ENCODE measurements around the gene ATG9A.

ATG9A gene

GRCh38 chr2:219206328-219207133, 22.9 kb downstream of the ATG9A start, which contains the start of gene ZFAND2B:
Gene ZFAND2B, plus strand, starts transcription at chr2:219206782. Its CDS starts 206 bp downstream, at chr2:219206988.
- peak within 1 kb of the TSS; percentile 88 for H3K4me2 ChIP-seq (ENCODE audit: low read depth, low read length)
- no peaks in the 10 kb centered on the region for H3K9me3 ChIP-seq (replicated peaks; ENCODE audit: insufficient read depth, low read length)
- peak within 1 kb of the TSS; percentile 79 for H3K27ac ChIP-seq (ENCODE audit: low read length)
- H3K4me1 ChIP-seq (ENCODE audit: low read length) = peaks cover 10% of the 10 kb centered on the region; the same call in 1 of the 2 replicates
- TF ChIP-seq CTCF (IDR thresholded peaks at IDR 0.05; ENCODE audit: low read length) (no peak), EZH2 (optimal IDR thresholded peaks at IDR 0.05; ENCODE audit: low read depth, low read length) (no peak), EZH2phosphoT487 (IDR thresholded peaks at IDR 0.05; ENCODE audit: low read length) (no peak)
- H3K9ac ChIP-seq (ENCODE audit: low read length) = peak within 1 kb of the TSS; percentile 81
- no peaks in the 10 kb centered on the region for H3K9me2 ChIP-seq (replicated peaks; ENCODE audit: insufficient read depth, low read length)
- H3K4me3 ChIP-seq (ENCODE audit: low read length) = peak within 1 kb of the TSS; percentile 84
- peaks cover 13% of the 10 kb centered on the region for H3F3A ChIP-seq (ENCODE audit: insufficient read depth, low read length)
- no peaks in the 10 kb centered on the region for H4K20me1 ChIP-seq (ENCODE audit: insufficient read depth, low read length)
- H3K27me3 ChIP-seq (replicated peaks; ENCODE audit: insufficient read depth, low read length) = no peaks in the 10 kb centered on the region
- no peaks in the 10 kb centered on the region for H3K36me3 ChIP-seq (replicated peaks; ENCODE audit: insufficient read depth, low read length)
- H2AFZ ChIP-seq (ENCODE audit: low read length) = peak within 1 kb of the TSS; percentile 82
- peak; percentile 96 for DNase-seq
- H3K79me2 ChIP-seq (ENCODE audit: low read length) = peaks cover 12% of the 10 kb centered on the region; the same call in 1 of the 2 replicates

- Histone ChIP-seq H3K27ac (ENCODE audit: low read length) (peak overlapping the region; percentile 79; the same call in 1 of the 2 replicates), H4K20me1 (ENCODE audit: insufficient read depth, low read length) (no peaks in the 10 kb centered on the region), H3F3A (ENCODE audit: insufficient read depth, low read length) (peaks cover 13% of the 10 kb centered on the region), H3K79me2 (ENCODE audit: low read length) (peaks cover 12% of the 10 kb centered on the region; the same call in 1 of the 2 replicates), H3K27me3 (replicated peaks; ENCODE audit: insufficient read depth, low read length) (no peaks in the 10 kb centered on the region), H3K9ac (ENCODE audit: low read length) (peak overlapping the region; percentile 78), H3K9me3 (replicated peaks; ENCODE audit: insufficient read depth, low read length) (no peaks in the 10 kb centered on the region), H3K9me2 (replicated peaks; ENCODE audit: insufficient read depth, low read length) (no peaks in the 10 kb centered on the region), H3K4me1 (ENCODE audit: low read length) (peaks cover 10% of the 10 kb centered on the region; the same call in 1 of the 2 replicates), H3K36me3 (replicated peaks; ENCODE audit: insufficient read depth, low read length) (no peaks in the 10 kb centered on the region), H3K4me2 (ENCODE audit: low read depth, low read length) (peak overlapping the region; percentile 70), H2AFZ (ENCODE audit: low read length) (peak overlapping the region; percentile 52), H3K4me3 (ENCODE audit: low read length) (peak overlapping the region; percentile 84)
- DNase-seq = no peak
- TF ChIP-seq EZH2 (optimal IDR thresholded peaks at IDR 0.05; ENCODE audit: low read depth, low read length) (no peak), CTCF (IDR thresholded peaks at IDR 0.05; ENCODE audit: low read length) (no peak), EZH2phosphoT487 (IDR thresholded peaks at IDR 0.05; ENCODE audit: low read length) (no peak)
These were observed 23.5 kb downstream of the ATG9A start for GRCh38 chr2:219205981-219206327.

DNA sequence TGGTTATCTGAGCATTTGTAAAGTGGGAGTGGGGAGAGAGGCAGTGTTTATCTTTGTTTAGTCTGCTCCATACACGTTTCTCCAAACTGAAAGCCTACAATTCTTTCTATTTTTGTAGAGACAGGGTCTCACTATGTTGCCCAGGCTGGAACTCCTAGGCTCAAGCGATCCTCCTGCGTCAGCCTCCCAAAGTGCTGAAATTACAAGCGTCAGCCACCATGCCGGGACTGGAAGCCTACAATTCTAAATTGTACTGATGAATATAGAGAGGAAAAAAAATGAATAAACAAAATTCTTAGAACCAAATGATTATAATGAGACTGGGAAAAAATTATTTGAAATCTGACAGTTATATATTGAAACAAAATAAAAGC, 24.3 kb downstream of the ATG9A start:
- Histone ChIP-seq H3K27me3 (replicated peaks; ENCODE audit: insufficient read depth, low read length) (no peaks in the 10 kb centered on the region), H3K4me1 (ENCODE audit: low read length) (peaks cover 10% of the 10 kb centered on the region; the same call in 1 of the 2 replicates), H3K4me3 (ENCODE audit: low read length) (no peak overlapping the region), H3K9me2 (replicated peaks; ENCODE audit: insufficient read depth, low read length) (no peaks in the 10 kb centered on the region), H2AFZ (ENCODE audit: low read length) (no peak overlapping the region), H3K27ac (ENCODE audit: low read length) (no peak overlapping the region), H3K9me3 (replicated peaks; ENCODE audit: insufficient read depth, low read length) (no peaks in the 10 kb centered on the region), H3K79me2 (ENCODE audit: low read length) (peaks cover 12% of the 10 kb centered on the region; the same call in 1 of the 2 replicates), H3K36me3 (replicated peaks; ENCODE audit: insufficient read depth, low read length) (no peaks in the 10 kb centered on the region), H3F3A (ENCODE audit: insufficient read depth, low read length) (peaks cover 13% of the 10 kb centered on the region), H3K9ac (ENCODE audit: low read length) (no peak overlapping the region), H3K4me2 (ENCODE audit: low read depth, low read length) (no peak overlapping the region), H4K20me1 (ENCODE audit: insufficient read depth, low read length) (no peaks in the 10 kb centered on the region)
- TF ChIP-seq EZH2phosphoT487 (IDR thresholded peaks at IDR 0.05; ENCODE audit: low read length) (no peak), EZH2 (optimal IDR thresholded peaks at IDR 0.05; ENCODE audit: low read depth, low read length) (no peak), CTCF (IDR thresholded peaks at IDR 0.05; ENCODE audit: low read length) (no peak)
- no peak for DNase-seq

Measured in MM.1S (cell line).